ENCODE results near the gene GULP1.

DNA sequence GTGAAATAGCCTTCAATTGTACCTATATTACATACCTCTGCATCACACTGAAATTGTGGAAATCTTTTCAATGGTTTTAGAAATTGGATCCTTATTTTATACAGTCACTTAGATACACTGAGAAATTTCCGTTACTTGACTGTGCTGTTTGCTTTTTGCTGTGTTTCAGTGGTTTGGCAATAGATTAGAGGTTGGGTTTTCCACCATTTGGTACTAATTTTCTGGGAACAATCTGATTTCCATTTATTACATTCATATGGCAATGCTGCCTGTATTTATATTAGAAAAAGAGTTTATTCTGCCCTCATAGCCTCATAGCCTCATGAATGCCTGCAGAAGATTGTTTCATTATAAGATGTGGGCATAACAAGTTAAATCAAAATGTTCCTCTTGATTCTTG lies 285.0 kb downstream of the GULP1 start:
- TF ChIP-seq CEBPB (IDR thresholded peaks at IDR 0.05): no peak
- TF ChIP-seq, protein P1, sequence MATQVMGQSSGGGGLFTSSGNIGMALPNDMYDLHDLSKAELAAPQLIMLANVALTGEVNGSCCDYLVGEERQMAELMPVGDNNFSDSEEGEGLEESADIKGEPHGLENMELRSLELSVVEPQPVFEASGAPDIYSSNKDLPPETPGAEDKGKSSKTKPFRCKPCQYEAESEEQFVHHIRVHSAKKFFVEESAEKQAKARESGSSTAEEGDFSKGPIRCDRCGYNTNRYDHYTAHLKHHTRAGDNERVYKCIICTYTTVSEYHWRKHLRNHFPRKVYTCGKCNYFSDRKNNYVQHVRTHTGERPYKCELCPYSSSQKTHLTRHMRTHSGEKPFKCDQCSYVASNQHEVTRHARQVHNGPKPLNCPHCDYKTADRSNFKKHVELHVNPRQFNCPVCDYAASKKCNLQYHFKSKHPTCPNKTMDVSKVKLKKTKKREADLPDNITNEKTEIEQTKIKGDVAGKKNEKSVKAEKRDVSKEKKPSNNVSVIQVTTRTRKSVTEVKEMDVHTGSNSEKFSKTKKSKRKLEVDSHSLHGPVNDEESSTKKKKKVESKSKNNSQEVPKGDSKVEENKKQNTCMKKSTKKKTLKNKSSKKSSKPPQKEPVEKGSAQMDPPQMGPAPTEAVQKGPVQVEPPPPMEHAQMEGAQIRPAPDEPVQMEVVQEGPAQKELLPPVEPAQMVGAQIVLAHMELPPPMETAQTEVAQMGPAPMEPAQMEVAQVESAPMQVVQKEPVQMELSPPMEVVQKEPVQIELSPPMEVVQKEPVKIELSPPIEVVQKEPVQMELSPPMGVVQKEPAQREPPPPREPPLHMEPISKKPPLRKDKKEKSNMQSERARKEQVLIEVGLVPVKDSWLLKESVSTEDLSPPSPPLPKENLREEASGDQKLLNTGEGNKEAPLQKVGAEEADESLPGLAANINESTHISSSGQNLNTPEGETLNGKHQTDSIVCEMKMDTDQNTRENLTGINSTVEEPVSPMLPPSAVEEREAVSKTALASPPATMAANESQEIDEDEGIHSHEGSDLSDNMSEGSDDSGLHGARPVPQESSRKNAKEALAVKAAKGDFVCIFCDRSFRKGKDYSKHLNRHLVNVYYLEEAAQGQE (IDR thresholded peaks at IDR 0.05; ENCODE audit: low read depth): no peak
- TF ChIP-seq YY1 (IDR thresholded peaks at IDR 0.05; ENCODE audit: low read depth): no peak
- TF ChIP-seq, protein P2, sequence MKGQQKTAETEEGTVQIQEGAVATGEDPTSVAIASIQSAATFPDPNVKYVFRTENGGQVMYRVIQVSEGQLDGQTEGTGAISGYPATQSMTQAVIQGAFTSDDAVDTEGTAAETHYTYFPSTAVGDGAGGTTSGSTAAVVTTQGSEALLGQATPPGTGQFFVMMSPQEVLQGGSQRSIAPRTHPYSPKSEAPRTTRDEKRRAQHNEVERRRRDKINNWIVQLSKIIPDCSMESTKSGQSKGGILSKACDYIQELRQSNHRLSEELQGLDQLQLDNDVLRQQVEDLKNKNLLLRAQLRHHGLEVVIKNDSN (IDR thresholded peaks at IDR 0.05): no peak
- TF ChIP-seq EP300 (IDR thresholded peaks at IDR 0.05; ENCODE audit: borderline replicate concordance): no peak

All from Ishikawa (cell line).